Measurements from ENCODE around the gene PSMD11. TPM values are rescaled to one million over a fixed set of nuclear protein-coding genes. Genes with fewer than 3 reads are reported as not detected.

PSMD11 gene
- total RNA-seq, 2 experiments from 2014 or later = 100 to 104 TPM

DNA sequence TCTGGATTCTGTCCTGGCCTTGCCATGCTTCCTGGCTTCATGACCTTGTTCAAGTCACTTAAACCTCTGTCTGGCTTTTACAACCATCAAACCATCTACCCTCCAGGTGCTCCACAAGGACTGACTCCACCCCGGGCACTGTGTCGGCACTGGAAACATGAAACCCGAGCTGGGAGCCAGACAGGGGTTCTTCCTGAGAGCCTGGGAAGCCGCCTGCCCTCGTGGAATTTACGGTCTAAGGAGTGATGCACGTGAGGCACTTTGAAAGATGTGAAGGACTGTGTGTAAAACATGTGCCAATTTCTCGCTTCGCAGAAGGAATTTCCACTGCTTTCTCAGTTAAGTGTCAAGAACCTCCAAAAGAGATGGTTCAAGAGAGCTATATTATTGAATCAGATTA lies 54.1 kb downstream of the PSMD11 start:
- Mint-ChIP-seq H3K4me3 (no peak overlapping the region), H3K36me3 (ENCODE audit: low read depth) (no peaks in the 10 kb centered on the region), H3K27me3 (ENCODE audit: low read depth) (no peaks in the 10 kb centered on the region), H3K27ac (no peak overlapping the region), H3K4me1 (ENCODE audit: low read depth) (peaks cover 35% of the 10 kb centered on the region), H3K9me3 (ENCODE audit: insufficient read depth) (no peaks in the 10 kb centered on the region)
- ChIA-PET CTCF (interaction anchor here (1.4 to 1.5 kb wide), 2 partner anchors 11 to 53 kb away, joined by 4 to 6 read pairs; partner anchors contain the start of gene CDK5R1), POLR2A (interaction anchor here (1.6 to 1.9 kb wide), 2 partner anchors 11 to 26 kb away, joined by 3 to 7 read pairs; partner anchors contain the start of gene CDK5R1)
- no peak for ATAC-seq
- DNase-seq = no peak

DNA sequence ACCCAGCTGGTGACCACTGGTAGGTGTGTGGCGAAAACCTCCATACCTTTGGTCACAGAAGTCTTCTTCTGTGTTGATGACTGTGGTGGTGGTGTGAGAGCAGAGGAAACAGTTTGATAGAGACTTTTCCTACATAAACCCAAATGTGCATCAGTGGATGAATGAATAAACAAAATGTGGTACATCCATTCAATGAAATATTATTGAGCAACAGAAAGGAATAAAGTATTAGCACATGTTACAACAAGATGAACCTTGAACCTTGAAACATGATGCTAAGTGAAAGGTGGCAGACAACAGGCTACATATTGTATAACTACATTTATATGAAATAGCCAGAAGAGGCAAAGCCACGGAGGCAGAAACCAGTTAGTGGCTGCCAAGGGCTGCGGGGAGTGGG lies 57.7 kb downstream of the PSMD11 start:
- H3K27ac Mint-ChIP-seq = peak overlapping the region; percentile 73
- DNase-seq (no peak), ATAC-seq (no peak)
- ChIA-PET POLR2A (no interaction called here), CTCF (interaction anchor here (2.5 kb wide), 1 partner anchor 11 kb away, joined by 7 read pairs; no protein-coding TSS in a partner anchor)
- H3K27me3 Mint-ChIP-seq (ENCODE audit: low read depth) = no peaks in the 10 kb centered on the region
- no peak overlapping the region for H3K4me3 Mint-ChIP-seq
- H3K4me1 Mint-ChIP-seq (ENCODE audit: low read depth) = peaks cover 39% of the 10 kb centered on the region
- no peaks in the 10 kb centered on the region for H3K36me3 Mint-ChIP-seq (ENCODE audit: low read depth)
- H3K9me3 Mint-ChIP-seq (ENCODE audit: insufficient read depth) = no peaks in the 10 kb centered on the region

DNA sequence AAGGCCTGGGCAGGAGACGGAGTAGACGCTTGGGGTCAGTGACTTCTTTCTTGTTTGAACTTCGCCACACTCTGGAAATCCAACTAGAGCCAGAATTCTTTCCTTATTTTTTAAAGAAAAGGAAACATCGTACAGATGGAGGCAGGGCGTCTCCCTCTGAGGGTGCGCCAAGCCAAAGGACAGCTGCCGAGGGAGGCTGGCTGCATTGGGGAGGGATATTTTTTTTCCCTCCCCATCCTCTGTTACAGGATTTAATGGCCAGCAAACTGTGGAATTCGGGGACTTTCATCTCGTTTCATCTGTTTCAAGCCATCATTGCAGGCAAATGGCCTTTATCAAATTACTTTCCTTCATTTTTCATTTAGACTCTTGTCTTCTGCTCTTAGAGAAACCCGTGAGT lies 58.4 kb downstream of the PSMD11 start:
- Mint-ChIP-seq H3K9me3 (ENCODE audit: insufficient read depth) (no peaks in the 10 kb centered on the region), H3K27ac (peak overlapping the region; percentile 100), H3K27me3 (ENCODE audit: low read depth) (no peaks in the 10 kb centered on the region), H3K4me3 (peak overlapping the region; percentile 69), H3K36me3 (ENCODE audit: low read depth) (peaks cover 2% of the 10 kb centered on the region), H3K4me1 (ENCODE audit: low read depth) (peaks cover 39% of the 10 kb centered on the region)
- CTCF ChIA-PET = interaction anchor here (2.1 to 2.5 kb wide), 2 partner anchors 11 to 19 kb away, joined by 7 to 8 read pairs; no protein-coding TSS in a partner anchor
- DNase-seq (no peak), ATAC-seq (no peak)
- POLR2A ChIA-PET = interaction anchor here (1.0 to 4.3 kb wide), 4 partner anchors 10 to 15 kb away, joined by 4 to 22 read pairs (median 5); no protein-coding TSS in a partner anchor

DNA sequence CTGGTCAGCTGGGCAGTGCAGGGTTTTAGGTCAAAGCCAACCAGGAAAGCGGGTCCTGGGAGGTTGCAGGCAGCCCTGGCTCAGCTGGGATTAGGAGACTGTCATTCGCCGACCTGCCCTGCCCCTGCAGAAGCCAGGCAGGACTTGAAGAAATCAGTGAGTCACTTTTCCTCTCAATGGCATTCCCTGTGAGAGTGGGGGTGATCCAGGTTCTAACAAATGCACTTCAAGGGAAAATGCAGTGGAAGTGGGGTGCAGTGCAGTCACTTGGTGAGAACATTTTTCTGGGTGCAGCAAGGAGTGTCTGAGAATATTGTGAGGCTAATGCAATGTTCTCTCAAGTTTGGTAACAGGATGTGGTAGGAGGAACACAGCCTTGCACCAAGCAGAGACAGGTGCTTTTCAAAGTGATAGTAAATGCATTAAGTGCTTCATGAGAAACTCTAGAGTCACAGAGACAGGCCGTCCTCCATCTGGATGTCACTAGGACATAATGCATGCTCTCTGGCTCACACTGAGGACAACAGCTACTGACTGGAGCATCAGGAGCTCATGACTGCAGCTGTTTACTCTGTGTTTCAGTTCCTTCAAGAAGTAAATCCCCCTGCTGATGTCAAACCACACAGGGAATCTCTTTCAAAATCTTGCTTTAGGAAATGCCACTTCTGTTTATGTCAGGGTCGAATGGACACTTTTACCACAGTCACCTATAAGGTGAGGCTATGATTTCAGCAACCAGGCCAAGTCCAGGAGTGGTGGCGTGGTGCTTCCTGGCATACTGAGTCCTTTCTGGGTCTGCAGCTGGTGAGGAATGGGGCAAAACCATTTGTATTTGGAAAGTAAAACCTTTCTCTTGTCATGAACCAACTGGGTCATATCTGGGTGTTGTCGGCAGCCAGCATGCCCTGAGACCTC lies 59.2 kb downstream of the PSMD11 start:
- H3K4me1 Mint-ChIP-seq (ENCODE audit: low read depth) = peaks cover 39% of the 10 kb centered on the region

DNA sequence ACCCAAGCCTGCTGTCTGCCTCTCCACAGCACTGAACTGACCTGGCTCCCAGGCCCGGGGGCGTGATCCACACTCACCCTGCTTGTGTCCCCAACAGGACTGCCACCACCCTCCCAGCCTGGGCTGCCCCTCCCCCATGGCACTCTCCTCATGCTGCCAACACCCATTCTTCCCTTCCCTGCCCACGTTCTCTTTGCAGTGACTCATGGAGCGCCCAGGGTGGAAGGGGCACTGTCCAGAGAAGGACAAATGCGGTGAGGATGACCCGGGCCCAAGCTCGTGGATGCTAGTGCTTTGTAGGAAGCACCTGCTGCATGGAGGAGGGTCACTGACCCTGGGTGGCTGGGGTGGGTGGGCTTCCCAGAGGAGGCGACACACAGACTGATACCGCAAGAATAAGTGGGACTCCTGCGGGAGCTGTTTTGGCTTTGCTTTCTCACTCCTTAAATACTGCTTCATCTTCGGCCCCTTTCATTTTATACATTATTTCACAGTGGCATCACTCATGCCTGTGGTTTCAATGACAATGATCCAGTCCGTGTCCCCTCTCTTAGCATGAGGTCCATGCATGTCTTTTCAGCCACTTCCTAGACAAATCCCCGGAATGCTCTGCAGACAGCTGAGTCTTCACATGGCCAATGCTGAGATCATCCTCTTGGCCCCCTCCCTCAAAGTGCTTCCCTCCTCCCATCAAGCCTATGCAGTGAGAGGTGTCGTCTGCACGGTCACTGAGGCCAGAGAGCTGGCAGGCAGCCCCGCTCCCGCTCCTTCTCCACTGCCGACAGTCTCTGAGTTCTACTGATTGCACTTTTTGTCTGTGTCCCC lies 60.1 kb downstream of the PSMD11 start:
- Mint-ChIP-seq H3K9me3 (ENCODE audit: insufficient read depth) (no peaks in the 10 kb centered on the region), H3K27ac (peak overlapping the region; percentile 100), H3K27me3 (ENCODE audit: low read depth) (no peaks in the 10 kb centered on the region), H3K4me1 (ENCODE audit: low read depth) (peaks cover 39% of the 10 kb centered on the region), H3K36me3 (ENCODE audit: low read depth) (peaks cover 2% of the 10 kb centered on the region), H3K4me3 (peak overlapping the region; percentile 69)
- POLR2A ChIA-PET = interaction anchor here (1.2 to 4.3 kb wide), 4 partner anchors 8 to 29 kb away, joined by 3 to 22 read pairs (median 5); no protein-coding TSS in a partner anchor
- no peak for DNase-seq
- CTCF ChIA-PET = interaction anchor here (0.9 to 2.5 kb wide), 4 partner anchors 13 to 43 kb away, joined by 3 to 8 read pairs (median 6); no protein-coding TSS in a partner anchor
- no peak for ATAC-seq

More for the DNA sequence above, 59.2 kb downstream of the PSMD11 start:
- DNase-seq = peak; percentile 76
- peaks cover 2% of the 10 kb centered on the region for H3K36me3 Mint-ChIP-seq (ENCODE audit: low read depth)
- H3K27me3 Mint-ChIP-seq (ENCODE audit: low read depth) = no peaks in the 10 kb centered on the region
- ChIA-PET POLR2A (interaction anchor here (0.9 to 4.3 kb wide), 6 partner anchors 9 to 30 kb away, joined by 3 to 22 read pairs (median 4); no protein-coding TSS in a partner anchor), CTCF (interaction anchor here (2.1 to 2.5 kb wide), 2 partner anchors 12 to 20 kb away, joined by 7 to 8 read pairs; no protein-coding TSS in a partner anchor)
- H3K27ac Mint-ChIP-seq = peak overlapping the region; percentile 100
- peak; percentile 96 for ATAC-seq
- H3K4me3 Mint-ChIP-seq = peak overlapping the region; percentile 69
- H3K9me3 Mint-ChIP-seq (ENCODE audit: insufficient read depth) = no peaks in the 10 kb centered on the region

DNA sequence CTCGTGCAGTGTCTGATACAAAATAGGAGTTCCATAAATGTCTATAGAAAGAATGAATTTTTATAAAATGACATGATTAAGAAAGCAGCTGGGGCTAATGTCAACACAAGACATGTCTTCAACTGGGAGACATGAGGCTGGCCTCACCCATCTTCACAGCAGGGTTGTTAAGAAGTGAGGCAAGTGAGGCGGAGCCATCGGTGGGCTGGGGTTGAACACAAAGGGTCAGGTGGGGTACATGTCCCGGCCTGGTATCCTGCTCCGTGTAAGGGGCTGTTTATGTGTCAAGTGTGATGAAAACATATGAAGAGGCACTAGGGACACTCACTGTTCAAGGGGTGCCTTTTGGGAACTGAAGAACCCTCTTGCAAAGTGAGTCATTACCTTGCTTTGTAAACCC lies 64.6 kb downstream of the PSMD11 start:
- ChIA-PET CTCF (interaction anchor here (1.1 to 3.9 kb wide), 3 partner anchors 17 to 47 kb away, joined by 3 to 10 read pairs (median 3); no protein-coding TSS in a partner anchor), POLR2A (no interaction called here)
- no peaks in the 10 kb centered on the region for H3K27me3 Mint-ChIP-seq (ENCODE audit: low read depth)
- peaks cover 30% of the 10 kb centered on the region for H3K4me1 Mint-ChIP-seq (ENCODE audit: low read depth)
- H3K9me3 Mint-ChIP-seq (ENCODE audit: insufficient read depth) = no peaks in the 10 kb centered on the region
- H3K27ac Mint-ChIP-seq = no peak overlapping the region
- DNase-seq (no peak), ATAC-seq (no peak)
- no peak overlapping the region for H3K4me3 Mint-ChIP-seq
- peaks cover 2% of the 10 kb centered on the region for H3K36me3 Mint-ChIP-seq (ENCODE audit: low read depth)

DNA sequence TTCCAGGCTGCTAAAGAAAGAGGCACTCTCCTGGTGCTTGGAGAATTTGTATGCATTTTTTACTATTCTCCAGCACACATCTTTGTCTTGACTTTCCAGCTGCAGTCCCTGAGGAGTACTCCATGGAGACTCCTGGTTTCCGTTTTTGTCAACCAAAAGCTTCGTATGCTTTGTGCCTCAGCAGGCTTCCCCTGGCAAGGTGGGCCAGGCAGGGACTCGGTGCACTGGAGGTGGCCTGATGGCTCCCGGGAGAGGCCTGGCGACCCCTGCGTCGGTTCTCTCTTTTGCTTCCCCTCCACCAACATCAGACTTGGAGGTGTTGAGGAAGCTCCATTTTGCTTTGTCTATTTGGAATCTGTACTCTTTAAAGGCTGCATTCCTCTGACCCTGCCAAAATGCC lies 66.2 kb downstream of the PSMD11 start:
- no peaks in the 10 kb centered on the region for H3K9me3 Mint-ChIP-seq (ENCODE audit: insufficient read depth)
- CTCF ChIA-PET = interaction anchor here (1.4 to 3.9 kb wide), 2 partner anchors 22 to 48 kb away, joined by 3 to 10 read pairs; no protein-coding TSS in a partner anchor
- H3K4me1 Mint-ChIP-seq (ENCODE audit: low read depth) = peaks cover 22% of the 10 kb centered on the region
- H3K27ac Mint-ChIP-seq = no peak overlapping the region
- H3K36me3 Mint-ChIP-seq (ENCODE audit: low read depth) = peaks cover 2% of the 10 kb centered on the region
- no peaks in the 10 kb centered on the region for H3K27me3 Mint-ChIP-seq (ENCODE audit: low read depth)
- no peak for DNase-seq
- ATAC-seq = no peak
- no peak overlapping the region for H3K4me3 Mint-ChIP-seq
- POLR2A ChIA-PET = no interaction called here

DNA sequence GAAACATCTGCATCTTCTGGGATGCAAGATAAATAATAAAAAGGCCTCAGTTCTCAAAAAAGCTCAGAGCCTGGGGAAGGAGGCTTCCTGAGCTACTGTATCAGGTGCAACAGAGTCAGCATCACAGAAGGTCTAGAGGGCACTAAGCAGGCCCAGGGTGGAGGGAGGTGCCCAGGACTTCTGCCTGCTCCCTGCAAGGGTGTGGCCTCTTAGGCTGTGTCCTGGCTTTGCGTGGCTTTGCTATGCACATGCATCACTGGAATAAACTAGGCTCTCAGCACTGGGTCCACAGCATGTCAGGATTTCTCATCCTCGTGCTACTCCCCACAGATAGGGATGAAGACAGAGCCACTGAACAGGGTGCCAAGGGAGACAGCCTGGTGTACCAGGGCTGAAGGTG lies 68.0 kb downstream of the PSMD11 start:
- Mint-ChIP-seq H3K4me3 (no peak overlapping the region), H3K27me3 (ENCODE audit: low read depth) (no peaks in the 10 kb centered on the region), H3K36me3 (ENCODE audit: low read depth) (peaks cover under 1% of the 10 kb centered on the region), H3K9me3 (ENCODE audit: insufficient read depth) (no peaks in the 10 kb centered on the region), H3K4me1 (ENCODE audit: low read depth) (peaks cover 40% of the 10 kb centered on the region), H3K27ac (no peak overlapping the region)
- ChIA-PET CTCF (interaction anchor here (1.2 to 1.4 kb wide), 2 partner anchors 11 to 50 kb away, joined by 4 read pairs; no protein-coding TSS in a partner anchor), POLR2A (interaction anchor here (1.2 kb wide), 1 partner anchor 9 kb away, joined by 6 read pairs; no protein-coding TSS in a partner anchor)
- DNase-seq (no peak), ATAC-seq (no peak)

DNA sequence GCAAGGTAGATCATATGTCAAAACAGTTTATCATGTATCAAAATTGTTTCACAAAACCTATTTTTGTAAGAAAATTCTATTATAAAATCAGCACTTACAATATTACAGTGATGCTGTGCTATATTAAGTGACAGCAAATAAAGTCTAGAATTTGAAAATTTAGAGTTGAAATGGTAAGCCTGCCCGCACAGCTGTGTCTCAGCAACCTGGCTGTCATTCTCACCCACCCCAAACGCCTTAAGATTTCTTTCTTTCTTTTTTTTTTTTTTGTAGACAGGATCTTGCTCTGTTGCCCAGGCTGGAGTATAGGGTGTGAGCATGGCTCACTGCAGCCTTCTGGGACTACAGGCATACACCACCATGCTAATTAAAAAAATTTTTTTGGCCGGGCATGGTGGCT lies 69.3 kb downstream of the PSMD11 start:
- H3K9me3 Mint-ChIP-seq (ENCODE audit: insufficient read depth) = no peaks in the 10 kb centered on the region
- no peak overlapping the region for H3K27ac Mint-ChIP-seq
- DNase-seq = no peak
- H3K4me3 Mint-ChIP-seq = no peak overlapping the region
- no peak for ATAC-seq
- H3K36me3 Mint-ChIP-seq (ENCODE audit: low read depth) = no peaks in the 10 kb centered on the region
- ChIA-PET CTCF (interaction anchor here (0.9 to 1.2 kb wide), 2 partner anchors 51 to 70 kb away, joined by 3 to 4 read pairs; partner anchors contain the start of gene PSMD11), POLR2A (no interaction called here)
- no peaks in the 10 kb centered on the region for H3K27me3 Mint-ChIP-seq (ENCODE audit: low read depth)
- H3K4me1 Mint-ChIP-seq (ENCODE audit: low read depth) = peaks cover 53% of the 10 kb centered on the region

DNA sequence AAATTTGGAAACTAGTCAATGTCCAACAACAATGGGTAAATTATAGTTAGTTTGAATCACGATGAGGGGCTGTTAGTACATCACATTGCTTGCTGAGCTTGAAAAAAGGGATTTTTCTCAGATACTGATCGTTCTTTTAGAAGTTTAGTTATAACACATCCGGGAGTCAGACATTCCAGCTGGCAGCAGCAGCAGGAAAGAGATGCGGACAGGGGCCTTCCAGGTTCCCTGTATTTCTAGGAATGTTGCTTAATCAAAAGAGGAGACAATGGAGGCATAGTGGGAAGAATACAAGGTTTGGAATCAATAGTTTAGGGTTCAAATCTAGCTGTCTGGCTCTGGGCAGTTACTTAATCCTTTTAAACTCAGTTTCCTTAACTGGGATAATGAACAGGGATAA lies 70.3 kb downstream of the PSMD11 start:
- Mint-ChIP-seq H3K27ac (no peak overlapping the region), H3K4me3 (no peak overlapping the region), H3K36me3 (ENCODE audit: low read depth) (no peaks in the 10 kb centered on the region), H3K9me3 (ENCODE audit: insufficient read depth) (no peaks in the 10 kb centered on the region), H3K27me3 (ENCODE audit: low read depth) (no peaks in the 10 kb centered on the region), H3K4me1 (ENCODE audit: low read depth) (peaks cover 60% of the 10 kb centered on the region)
- ChIA-PET POLR2A (interaction anchor here (1.0 kb wide), 1 partner anchor 19 kb away, joined by 4 read pairs; no protein-coding TSS in a partner anchor), CTCF (interaction anchor here (1.0 kb wide), 1 partner anchor 10 kb away, joined by 3 read pairs; no protein-coding TSS in a partner anchor)
- DNase-seq = no peak
- no peak for ATAC-seq
